Common myeloid progenitor, CD34-positive (primary cell): ENCODE measurements around the gene YDJC.
"Not testable (repeated sequence)": the region's sequence is repeated elsewhere in the genome, so short reads cannot be mapped to it uniquely, and the experiment has no call there.

ENCODE experiments used
- CTCF ChIA-PET: fragments of 350-600 bp; sonication (Branson Sonifier 250); formaldehyde crosslinking; loops from one replicate; lab custom pipeline; 2021; ENCODE audit warnings: antibody characterized with exemption; lab: Charles Lee
- POLR2A ChIA-PET: fragments of 350-600 bp; sonication (Branson Sonifier 250); formaldehyde crosslinking; loops from one replicate; lab custom pipeline; 2021; ENCODE audit warnings: antibody characterized with exemption; lab: Charles Lee
- DNase-seq, 3 donors: peaks; one replicate each; pipeline versions ENCODE4 v3.0.0 to v3.0.0-alpha.2; 2013
- H3K27ac ChIP-seq, 2 experiments: 1 replicate in 1 of 2; 2 replicates in 1 of 2; pipeline ENCODE4 v1.7.0; 2013; ENCODE audit warnings: inconsistent platforms in 2 of 2, low read length in 2 of 2, mild to moderate bottlenecking in 2 of 2, low read depth in 1 of 2, moderate library complexity in 1 of 2; ENCODE audit not compliant: severe bottlenecking in 2 of 2, insufficient read depth in 1 of 2, poor library complexity in 1 of 2
- H3K27me3 ChIP-seq, 5 experiments: replicated peaks in 2 of 5; 1 replicate in 3 of 5; 2 replicates in 2 of 5; pipeline versions ENCODE4 v1.6.1 to v1.7.0; 2013; ENCODE audit warnings: low read length in 4 of 5, mild to moderate bottlenecking in 2 of 5, moderate library complexity in 2 of 5, inconsistent platforms in 1 of 5; ENCODE audit not compliant: insufficient read depth in 5 of 5, control insufficient read depth in 4 of 5
- H3K36me3 ChIP-seq, 4 experiments: 1 replicate in 2 of 4; 2 replicates in 2 of 4; pipeline versions ENCODE4 v1.6.1 to v1.7.0; 2013; ENCODE audit warnings: low read length in 3 of 4, control low read depth in 1 of 4, mild to moderate bottlenecking in 1 of 4; ENCODE audit not compliant: control insufficient read depth in 4 of 4, insufficient read depth in 4 of 4
- H3K4me1 ChIP-seq, 4 experiments: 1 replicate in 3 of 4; 2 replicates in 1 of 4; pipeline versions ENCODE4 v1.6.1 to v1.7.1; 2013; ENCODE audit warnings: low read length in 3 of 4, mild to moderate bottlenecking in 3 of 4, control low read depth in 1 of 4, inconsistent platforms in 1 of 4, moderate library complexity in 1 of 4; ENCODE audit not compliant: control insufficient read depth in 4 of 4, insufficient read depth in 4 of 4; ENCODE audit errors: control extremely low read depth in 1 of 4
- H3K4me3 ChIP-seq, 7 experiments: 1 replicate in 4 of 7; 2 replicates in 3 of 7; pipeline versions ENCODE4 v1.5.1 to v1.7.0; 2013; ENCODE audit warnings: mild to moderate bottlenecking in 7 of 7, low read length in 6 of 7, moderate library complexity in 6 of 7, inconsistent platforms in 2 of 7, low read depth in 2 of 7, control low read depth in 1 of 7; ENCODE audit not compliant: insufficient read depth in 4 of 7, control insufficient read depth in 1 of 7; ENCODE audit errors: extremely low read depth in 1 of 7
- H3K9me3 ChIP-seq, 5 experiments: 1 replicate in 4 of 5; 2 replicates in 1 of 5; pipeline versions ENCODE4 v1.6.1 to v1.7.1; 2013; ENCODE audit warnings: low read length in 4 of 5, mild to moderate bottlenecking in 2 of 5, inconsistent platforms in 1 of 5, low read depth in 1 of 5, moderate library complexity in 1 of 5; ENCODE audit not compliant: control insufficient read depth in 4 of 5, insufficient read depth in 2 of 5; ENCODE audit errors: control extremely low read depth in 1 of 5
- WGBS: methylation state at CpG from one replicate; pipeline ENCODE4 v1.1.5; 2013; ENCODE audit not compliant: insufficient coverage; 5-methylcytosine and 5-hydroxymethylcytosine counted together

YDJC gene

DNA sequence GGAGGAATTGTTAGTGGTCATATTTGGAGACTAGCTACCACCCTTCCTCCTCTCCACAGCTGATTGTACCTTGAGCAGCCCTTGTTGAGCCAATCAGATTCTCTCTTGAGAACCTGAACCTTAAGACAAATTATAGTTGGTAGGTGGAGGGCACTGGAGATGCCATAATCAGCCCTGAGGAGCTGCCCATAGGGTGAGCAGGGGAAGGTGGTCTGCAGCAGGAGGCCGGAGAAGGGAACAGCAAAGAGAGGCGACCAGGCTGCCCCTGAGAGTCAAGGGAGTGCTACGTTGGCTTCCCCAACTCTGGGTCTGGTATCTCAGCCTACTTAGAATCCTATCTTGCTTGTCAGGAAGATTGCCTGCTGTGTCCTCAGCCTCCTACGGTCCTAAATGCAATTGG lies 9.5 kb upstream of the YDJC start:
- POLR2A ChIA-PET: no interaction called here
- Histone ChIP-seq H3K27ac (no peak overlapping the region), H3K27me3 (peaks cover 0 to 5% (median 0%) of the 10 kb centered on the region in 5 experiments), H3K4me3 (no peak overlapping the region), H3K9me3 (no peaks in the 10 kb centered on the region), H3K4me1 (peaks cover 3 to 30% (median 22%) of the 10 kb centered on the region in 4 experiments), H3K36me3 (peaks cover 0 to 5% (median 2%) of the 10 kb centered on the region in 4 experiments)
- CTCF ChIA-PET: no interaction called here
- no peak for DNase-seq
- WGBS: 100% methylated on average over 4 of the region's 4 CpGs

DNA sequence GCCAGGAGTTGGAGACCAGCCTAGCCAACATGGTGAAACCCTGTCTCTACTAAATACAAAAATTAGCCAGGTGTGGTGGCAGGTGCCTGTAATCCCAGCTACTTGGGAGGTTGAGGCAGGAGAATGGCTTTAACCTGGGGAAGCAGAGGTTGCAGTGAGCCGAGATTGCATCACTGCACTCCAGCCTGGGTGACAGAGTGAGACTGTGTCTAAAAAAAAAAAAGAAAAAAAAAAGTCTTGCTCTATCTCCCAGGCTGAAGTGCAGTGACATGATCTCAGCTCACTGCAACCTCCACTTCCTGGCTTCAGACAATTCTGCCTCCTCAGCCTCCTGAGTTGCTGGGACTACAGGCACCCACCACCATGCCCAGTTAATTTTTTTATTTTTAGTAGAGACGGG lies 7.6 kb upstream of the YDJC start:
- H3K27ac ChIP-seq, DNase-seq, H3K9me3 ChIP-seq, H3K36me3 ChIP-seq, H3K4me3 ChIP-seq, POLR2A ChIA-PET, H3K27me3 ChIP-seq: not testable (repeated sequence)
- H3K4me1 ChIP-seq: peaks cover 3 to 15% (median 11%) of the 10 kb centered on the region in 4 experiments
- CTCF ChIA-PET: interaction anchor here (3.2 kb wide), 1 partner anchor 9 kb away, joined by 19 read pairs; no protein-coding TSS in a partner anchor
- WGBS: 90% methylated on average over 2 of the region's 2 CpGs

DNA sequence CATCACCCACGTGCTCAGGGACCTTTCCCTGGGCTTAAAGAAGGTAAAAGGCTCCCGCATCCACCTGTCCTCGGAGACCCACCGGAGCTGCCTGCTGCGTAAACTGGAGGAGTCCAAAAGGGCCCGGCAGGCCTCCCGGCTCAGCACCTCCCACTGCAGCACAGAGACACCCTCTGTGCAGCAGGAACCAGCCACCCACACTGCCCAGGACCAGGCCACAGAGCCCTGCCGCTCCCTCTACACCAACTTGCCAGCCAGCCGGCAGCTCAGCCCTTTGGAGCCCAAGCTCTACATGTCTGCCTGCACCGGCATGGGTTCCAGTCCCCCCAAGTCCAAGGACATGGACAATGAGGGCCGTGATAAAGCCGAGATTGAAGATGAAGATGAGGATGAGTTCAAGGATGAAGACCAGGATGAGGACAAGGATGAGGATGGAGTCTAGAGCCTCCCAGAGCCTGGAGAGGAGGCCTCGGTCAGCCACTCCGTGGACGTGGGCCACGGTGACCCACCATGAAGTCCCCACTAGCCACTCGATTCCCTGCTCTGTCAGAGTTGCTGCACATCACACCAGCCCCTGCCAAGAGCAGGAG lies 6.9 kb upstream of the YDJC start:
- WGBS: 90% methylated on average over 13 of the region's 17 CpGs
- Histone ChIP-seq H3K9me3 (no peaks in the 10 kb centered on the region), H3K27ac (no peak overlapping the region), H3K36me3 (no peaks in the 10 kb centered on the region), H3K4me1 (peaks cover 3 to 10% (median 6%) of the 10 kb centered on the region in 4 experiments), H3K27me3 (peaks cover 0 to 5% (median 0%) of the 10 kb centered on the region in 5 experiments), H3K4me3 (no peak overlapping the region)
- no peak for DNase-seq
- CTCF ChIA-PET: interaction anchor here (3.2 kb wide), 1 partner anchor 9 kb away, joined by 19 read pairs; no protein-coding TSS in a partner anchor
- POLR2A ChIA-PET: no interaction called here

DNA sequence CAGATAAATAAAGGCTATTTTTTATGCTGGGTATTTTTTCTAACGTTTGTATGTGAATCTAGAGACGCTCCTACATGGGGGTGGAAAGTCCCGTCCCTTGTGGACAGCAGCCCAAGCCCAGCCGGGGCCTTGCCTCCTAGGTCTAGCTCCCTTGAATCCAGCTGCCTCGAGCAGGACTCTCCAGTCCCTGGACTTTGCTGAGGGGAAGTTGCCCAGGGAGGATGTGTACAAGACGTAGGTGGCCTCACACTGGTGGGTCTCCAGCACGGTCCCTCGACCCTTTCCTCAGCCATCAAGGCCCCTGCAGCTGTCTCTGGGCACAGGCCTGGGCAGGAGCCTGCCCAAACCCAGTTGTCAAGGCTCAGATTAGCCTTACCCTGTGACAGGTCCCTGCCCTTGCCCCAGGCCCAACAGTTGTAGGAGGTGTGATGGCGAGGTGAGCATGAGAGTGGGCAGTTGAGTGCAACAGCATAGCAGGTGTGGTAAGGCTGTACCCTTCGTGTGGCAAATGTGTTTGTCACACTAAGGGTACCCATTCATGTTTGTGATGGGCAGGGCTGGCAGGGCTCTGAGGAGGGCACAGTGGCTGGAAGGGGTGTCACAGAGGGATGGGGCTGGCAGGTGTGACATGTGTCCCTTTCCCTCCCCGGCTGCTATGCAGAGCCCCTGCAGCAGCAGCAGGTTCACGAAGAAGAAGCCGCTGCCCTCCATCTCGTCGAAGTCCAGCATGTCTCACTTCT lies 6.1 kb upstream of the YDJC start:
- no peaks in the 10 kb centered on the region for H3K9me3 ChIP-seq
- no peak overlapping the region for H3K27ac ChIP-seq
- no peak overlapping the region for H3K4me3 ChIP-seq
- 95% methylated on average over 14 of the region's 15 CpGs for WGBS
- CTCF ChIA-PET: interaction anchor here (3.2 kb wide), 1 partner anchor 10 kb away, joined by 19 read pairs; no protein-coding TSS in a partner anchor
- peaks cover 0 to 3% (median 0%) of the 10 kb centered on the region in 5 experiments for H3K27me3 ChIP-seq
- no peaks in the 10 kb centered on the region for H3K36me3 ChIP-seq
- no peak for DNase-seq
- POLR2A ChIA-PET: interaction anchor here (1.4 kb wide), 1 partner anchor 7 kb away, joined by 3 read pairs; no protein-coding TSS in a partner anchor
- peaks cover 0 to 2% (median 0%) of the 10 kb centered on the region in 4 experiments for H3K4me1 ChIP-seq

DNA sequence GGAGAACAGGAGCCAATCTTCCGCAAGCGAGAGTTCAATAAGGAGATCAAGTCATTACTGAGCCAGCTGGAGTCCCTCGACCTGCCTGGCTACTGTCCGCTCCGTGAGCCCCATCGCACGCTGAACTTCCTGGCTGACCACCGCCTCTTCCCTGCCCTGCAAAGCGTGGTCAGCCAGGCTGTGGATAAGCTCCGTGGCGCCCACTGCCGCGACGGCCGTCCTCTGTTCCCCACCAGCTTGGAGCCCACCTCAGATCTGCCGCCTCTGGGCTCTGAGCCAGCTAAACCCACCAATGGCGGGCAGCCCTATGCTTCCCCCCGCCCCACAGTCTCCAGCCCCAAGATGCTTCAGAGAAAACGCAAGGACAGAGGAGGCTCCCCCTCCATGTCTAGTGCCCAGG lies 5.0 kb upstream of the YDJC start:
- H3K27me3 ChIP-seq: no peaks in the 10 kb centered on the region
- DNase-seq: no peak
- H3K4me3 ChIP-seq: no peak overlapping the region
- H3K36me3 ChIP-seq: no peaks in the 10 kb centered on the region
- CTCF ChIA-PET: interaction anchor here (1.8 to 3.2 kb wide), 2 partner anchors 8 to 11 kb away, joined by 8 to 19 read pairs; no protein-coding TSS in a partner anchor
- no peaks in the 10 kb centered on the region for H3K9me3 ChIP-seq
- no peak overlapping the region for H3K27ac ChIP-seq
- WGBS: 89% methylated on average over 13 of the region's 19 CpGs
- H3K4me1 ChIP-seq: peaks cover 0 to 4% (median 0%) of the 10 kb centered on the region in 4 experiments
- POLR2A ChIA-PET: interaction anchor here (1.4 kb wide), 1 partner anchor 8 kb away, joined by 3 read pairs; no protein-coding TSS in a partner anchor

DNA sequence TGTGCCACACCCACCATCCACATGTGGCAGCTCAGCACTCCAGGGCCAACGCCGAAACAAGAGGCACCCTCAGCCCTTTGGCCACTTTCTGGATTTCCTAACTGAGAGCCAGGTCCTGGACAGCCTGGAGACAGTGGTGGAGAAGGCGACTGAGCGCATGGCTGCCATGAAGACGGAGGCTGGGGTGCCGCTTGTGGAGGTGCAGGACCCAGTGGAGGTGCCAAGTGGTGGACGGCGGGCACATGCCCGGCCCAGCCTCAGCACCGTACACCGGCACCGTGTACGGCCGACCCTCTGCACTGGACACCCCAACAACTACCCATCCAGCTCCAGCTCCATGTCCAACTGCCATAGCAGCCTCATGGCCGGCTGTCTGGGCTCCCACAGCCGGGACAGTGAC lies 4.3 kb upstream of the YDJC start:
- no peak for DNase-seq
- WGBS: 85% methylated on average over 10 of the region's 16 CpGs
- Histone ChIP-seq H3K9me3 (no peaks in the 10 kb centered on the region), H3K27ac (no peak overlapping the region), H3K4me1 (peaks cover 0 to 7% (median 4%) of the 10 kb centered on the region in 4 experiments), H3K4me3 (no peak overlapping the region), H3K27me3 (no peaks in the 10 kb centered on the region), H3K36me3 (no peaks in the 10 kb centered on the region)
- POLR2A ChIA-PET: interaction anchor here (1.2 kb wide), 1 partner anchor 8 kb away, joined by 4 read pairs; the partner anchor contains the start of gene SDF2L1
- CTCF ChIA-PET: interaction anchor here (1.8 kb wide), 1 partner anchor 9 kb away, joined by 8 read pairs; no protein-coding TSS in a partner anchor
